ENCODE measurements around the gene TBX15.

TBX15 gene

GRCh38 chr1:118984722-118985639 is 3.2 kb downstream of the TBX15 start:
- DNase-seq: no peak

GRCh38 chr1:118984086-118984721 is 3.9 kb downstream of the TBX15 start:
- DNase-seq: no peak

- no peak for DNase-seq
Observed at GRCh38 chr1:118983558-118984041, 4.5 kb downstream of the TBX15 start.

- DNase-seq: no peak
Observed at GRCh38 chr1:118982821-118983557, 5.2 kb downstream of the TBX15 start.

DNA sequence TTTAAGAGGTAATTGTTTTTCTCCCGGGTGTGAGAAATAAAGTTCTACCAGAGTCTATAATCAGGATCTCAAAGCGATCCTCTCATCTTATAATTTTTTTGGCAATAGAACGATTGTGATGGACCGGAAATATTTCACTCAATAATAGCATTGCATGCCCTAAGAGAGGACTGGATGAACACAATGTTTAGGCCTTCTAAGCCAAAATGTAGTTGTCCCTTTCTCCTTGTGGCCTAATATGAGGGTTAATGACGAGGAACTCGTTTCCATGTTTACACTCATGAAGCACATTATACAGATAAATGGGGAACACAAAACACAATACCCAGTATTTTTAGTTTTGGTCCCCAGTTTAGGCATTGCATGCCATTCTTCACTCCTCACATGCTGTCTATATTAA is 5.9 kb downstream of the TBX15 start:
- DNase-seq: no peak

DNA sequence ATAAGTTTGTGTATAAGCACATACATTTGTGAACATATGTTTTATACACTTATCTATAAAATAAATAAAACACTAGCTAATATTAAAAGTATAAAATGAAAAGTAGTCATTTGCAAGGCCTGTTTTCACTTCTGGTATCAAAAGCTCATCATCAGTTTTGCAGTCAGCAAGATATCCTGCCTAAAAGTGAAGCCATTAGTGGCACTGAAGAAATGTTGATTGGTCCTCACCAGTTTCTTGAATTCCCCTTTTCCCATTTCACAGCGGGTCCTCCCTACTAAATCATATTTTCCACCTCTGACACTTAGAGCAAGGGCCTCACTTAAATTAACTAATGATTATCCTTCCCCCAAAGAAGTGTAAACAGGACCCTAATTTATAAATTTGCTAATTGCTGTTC is 6.7 kb downstream of the TBX15 start:
- no peak for DNase-seq

GRCh38 chr1:118979754-118980575 is 8.2 kb downstream of the TBX15 start:
- no peak for DNase-seq

- no peak for DNase-seq
Observed at GRCh38 chr1:118978914-118979701, 9.0 kb downstream of the TBX15 start.

- DNase-seq: no peak
Observed at GRCh38 chr1:118977600-118977999, 10.5 kb downstream of the TBX15 start.

GRCh38 chr1:118974661-118975060 is 13.5 kb downstream of the TBX15 start:
- DNase-seq: no peak

GRCh38 chr1:118973531-118974137 is 14.5 kb downstream of the TBX15 start:
- DNase-seq: no peak

DNA sequence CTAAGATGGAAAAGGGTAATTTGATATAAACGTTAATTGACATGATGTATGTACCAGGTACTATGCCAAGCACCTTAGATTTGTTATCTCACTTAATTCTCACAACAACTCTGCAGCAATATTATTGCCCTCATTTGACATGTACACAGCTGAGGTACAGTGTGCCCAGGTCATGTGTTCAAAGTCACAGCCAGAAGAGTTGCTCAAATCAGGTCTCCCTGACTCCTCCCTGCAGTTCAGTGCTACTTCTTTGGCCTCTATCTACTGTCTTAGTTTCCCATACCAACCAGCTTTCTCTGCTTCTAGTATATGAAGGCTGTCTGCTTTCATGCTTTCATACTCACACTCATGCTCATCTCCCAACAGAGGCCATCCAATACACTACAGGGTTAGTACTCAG is 15.1 kb downstream of the TBX15 start:
- no peak for DNase-seq

- no peak for DNase-seq
Observed at GRCh38 chr1:118970451-118970850, 17.7 kb downstream of the TBX15 start.

DNA sequence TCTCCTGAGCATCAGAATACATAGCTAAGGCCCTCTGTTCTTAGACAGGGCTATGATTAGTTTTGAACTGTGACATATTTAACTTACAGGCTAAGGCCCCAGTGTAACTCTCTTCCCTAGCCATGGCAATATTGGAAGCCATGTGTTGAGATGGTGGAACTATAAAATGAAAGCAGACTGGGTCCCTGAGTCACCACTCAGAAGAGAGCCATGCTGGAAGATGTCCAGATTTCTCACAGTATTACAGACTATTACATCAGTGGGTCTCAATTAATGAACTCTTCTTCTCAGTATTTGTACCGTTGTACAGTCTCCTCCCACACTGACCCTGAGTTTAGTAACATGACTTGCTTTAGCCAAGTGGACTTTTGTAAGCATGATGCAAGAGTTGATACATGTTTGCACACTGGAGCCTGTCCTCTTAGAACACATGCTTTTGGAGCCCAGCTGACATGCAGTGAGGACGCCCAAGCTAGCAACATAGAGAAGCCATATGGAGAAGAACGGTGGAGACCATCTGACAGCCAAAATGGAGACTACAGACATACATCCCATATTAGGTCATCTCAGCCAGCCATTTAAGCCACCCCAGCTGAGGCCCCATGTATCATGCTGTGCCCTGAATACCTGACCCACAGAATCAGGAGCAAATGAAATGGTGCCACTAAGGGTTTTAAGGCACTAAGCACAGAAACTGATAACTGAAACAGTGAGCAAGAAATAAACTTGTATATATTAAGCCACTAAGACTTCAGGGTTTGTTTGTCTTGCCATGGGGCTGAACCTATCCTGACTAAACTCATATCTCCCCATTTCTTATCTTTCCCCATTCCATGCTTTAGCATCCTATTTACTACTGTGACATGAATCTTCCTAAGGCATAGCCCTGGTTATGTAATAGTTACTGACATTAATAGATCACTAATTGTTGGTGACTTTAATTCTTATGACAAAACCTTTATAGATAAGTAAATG is 24.4 kb downstream of the TBX15 start:
- DNase-seq: no peak

DNA sequence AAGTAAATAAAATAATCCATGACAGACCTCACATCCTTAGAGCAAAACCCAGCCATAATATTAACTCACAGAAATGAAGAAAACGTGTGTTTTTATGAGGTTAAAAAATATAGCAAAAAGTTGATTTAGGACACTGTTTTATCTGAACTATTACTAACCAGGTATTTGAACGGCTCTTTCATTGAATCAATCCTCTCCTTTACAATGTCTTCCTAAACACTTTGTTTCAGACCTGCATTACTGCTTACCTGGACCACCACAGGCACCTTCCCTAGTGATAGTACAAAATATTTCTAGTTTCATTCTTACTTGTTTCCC is 25.0 kb downstream of the TBX15 start:
- no peak for DNase-seq

- no peak for DNase-seq
Observed at GRCh38 chr1:118961156-118961555, 27.0 kb downstream of the TBX15 start.

GRCh38 chr1:118960567-118961136 is 27.5 kb downstream of the TBX15 start:
- DNase-seq: no peak

- no peak for DNase-seq
Observed at GRCh38 chr1:118960026-118960561, 28.0 kb downstream of the TBX15 start.

DNA sequence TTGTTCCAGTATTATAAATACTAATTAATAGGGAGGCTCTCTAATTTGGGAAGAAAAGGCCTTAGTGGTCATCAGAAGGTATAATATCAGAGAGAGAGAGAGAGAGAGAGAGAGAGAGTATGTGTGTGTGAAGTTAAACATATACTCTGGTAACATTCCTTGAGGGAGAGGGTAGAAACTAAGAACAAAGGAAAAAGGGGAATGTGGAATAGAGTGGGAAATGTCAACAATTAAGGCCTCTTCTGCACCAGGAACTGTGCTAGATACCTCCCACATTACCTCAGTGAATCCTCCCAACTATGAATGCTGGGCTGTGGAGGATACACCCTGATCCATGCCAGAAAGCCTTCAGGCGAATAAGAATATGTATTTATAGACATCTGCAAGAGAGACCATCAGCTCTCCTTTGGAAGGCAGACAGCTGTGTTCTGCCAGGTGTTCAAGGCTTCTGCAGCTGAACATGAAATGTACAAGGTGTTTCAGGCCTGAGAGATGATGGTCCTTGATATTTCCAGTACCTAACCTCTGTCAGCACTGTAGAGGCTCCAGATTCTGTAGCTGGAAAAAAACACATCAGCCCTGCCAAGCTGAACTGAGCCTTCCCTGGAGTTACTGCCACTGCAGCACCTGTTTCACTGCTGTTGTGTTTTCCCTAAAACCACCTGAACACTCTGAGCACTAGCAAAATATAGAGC is 29.1 kb downstream of the TBX15 start:
- no peak for DNase-seq

All from CD4-positive, alpha-beta T cell treated with Interleukin-1 beta for 1 hour (primary cell).